ENCODE data around the gene ZNF606. TPM values are rescaled to one million over a fixed set of nuclear protein-coding genes. Genes with fewer than 3 reads are reported as not detected.

Gene ZNF606
- total RNA-seq, 2 experiments from 2014 or later = 11.1 to 13.6 TPM

GRCh38 chr19:57949702-57950101, 52.9 kb downstream of the ZNF606 start:
- no peak for ATAC-seq (ENCODE audit: poor library complexity)
- Mint-ChIP-seq H3K36me3 (ENCODE audit: low read depth) (peaks cover 50% of the 10 kb centered on the region), H3K9me3 (peaks cover 18% of the 10 kb centered on the region), H3K27ac (no peak overlapping the region), H3K4me3 (no peak overlapping the region), H3K4me1 (ENCODE audit: low read depth) (peaks cover 21% of the 10 kb centered on the region), H3K27me3 (no peaks in the 10 kb centered on the region)
- no peak for TF ChIP-seq CTCF (IDR thresholded peaks at IDR 0.05)
- CTCF ChIA-PET = no interaction called here
- Histone ChIP-seq H3K36me3 (ENCODE audit: insufficient read depth, low read length) (peaks cover 4% of the 10 kb centered on the region), H3K27ac (ENCODE audit: low read depth in 1 of 2, low read length in 2 of 2) (no peak overlapping the region), H3K4me3 (ENCODE audit: low read length) (no peak overlapping the region), H3K9me3 (ENCODE audit: control insufficient read depth in 1 of 2, insufficient read depth in 1 of 2, low read length in 2 of 2) (peaks cover 34 to 67% of the 10 kb centered on the region in 2 experiments), H3K4me1 (ENCODE audit: insufficient read depth, low read length) (peaks cover 17% of the 10 kb centered on the region), H3K27me3 (ENCODE audit: control insufficient read depth in 1 of 2, insufficient read depth in 2 of 2, low read length in 2 of 2) (no peaks in the 10 kb centered on the region)
- intact Hi-C loops (cut with DNase I, micrococcal nuclease) = loop anchor here (5.0 kb wide), 2 partner anchors 188 to 267 kb away; partner anchors contain the start of gene ZNF551 (in 1 of the 2)
- POLR2A ChIA-PET = no interaction called here
- DNase-seq = no peak

- Mint-ChIP-seq H3K9me3 (peaks cover 18% of the 10 kb centered on the region), H3K27me3 (no peaks in the 10 kb centered on the region), H3K4me3 (no peak overlapping the region), H3K36me3 (ENCODE audit: low read depth) (peaks cover 50% of the 10 kb centered on the region), H3K4me1 (ENCODE audit: low read depth) (peaks cover 21% of the 10 kb centered on the region), H3K27ac (no peak overlapping the region)
- DNase-seq = no peak
- intact Hi-C loops (cut with DNase I, micrococcal nuclease) = loop anchor here (5.0 kb wide), 2 partner anchors 188 to 267 kb away; partner anchors contain the start of gene ZNF551 (in 1 of the 2)
- Histone ChIP-seq H3K36me3 (ENCODE audit: insufficient read depth, low read length) (peaks cover 6% of the 10 kb centered on the region), H3K4me3 (ENCODE audit: low read length) (no peak overlapping the region), H3K27ac (ENCODE audit: low read depth in 1 of 2, low read length in 2 of 2) (no peak overlapping the region), H3K4me1 (ENCODE audit: insufficient read depth, low read length) (peaks cover 17% of the 10 kb centered on the region), H3K9me3 (ENCODE audit: control insufficient read depth in 1 of 2, insufficient read depth in 1 of 2, low read length in 2 of 2) (peaks cover 37 to 69% of the 10 kb centered on the region in 2 experiments), H3K27me3 (ENCODE audit: control insufficient read depth in 1 of 2, insufficient read depth in 2 of 2, low read length in 2 of 2) (no peaks in the 10 kb centered on the region)
- ATAC-seq (ENCODE audit: poor library complexity) = no peak
- ChIA-PET CTCF (no interaction called here), POLR2A (no interaction called here)
- TF ChIP-seq CTCF (IDR thresholded peaks at IDR 0.05) = no peak
Observed at GRCh38 chr19:57949296-57949695, 53.3 kb downstream of the ZNF606 start.

- peak; percentile 31 for TF ChIP-seq CTCF (IDR thresholded peaks at IDR 0.05)
- Mint-ChIP-seq H3K4me3 (peak within 1 kb of the TSS; percentile 94), H3K36me3 (ENCODE audit: low read depth) (peaks cover 62% of the 10 kb centered on the region), H3K9me3 (peaks cover 18% of the 10 kb centered on the region), H3K4me1 (ENCODE audit: low read depth) (peaks cover 21% of the 10 kb centered on the region), H3K27me3 (no peaks in the 10 kb centered on the region), H3K27ac (peak within 1 kb of the TSS; percentile 88)
- peaks cover 40 to 66% of the 10 kb centered on the region in 2 experiments for H3K9me3 ChIP-seq (ENCODE audit: control insufficient read depth in 1 of 2, insufficient read depth in 1 of 2, low read length in 2 of 2)
- peaks cover 17% of the 10 kb centered on the region for H3K4me1 ChIP-seq (ENCODE audit: insufficient read depth, low read length)
- POLR2A ChIA-PET = no interaction called here
- intact Hi-C loops (cut with DNase I, micrococcal nuclease) = loop anchor here (5.0 kb wide), 2 partner anchors 190 to 265 kb away; partner anchors contain the start of gene ZNF551 (in 1 of the 2)
- CTCF ChIA-PET = no interaction called here
- ATAC-seq (ENCODE audit: poor library complexity) (peak; percentile 88), DNase-seq (peak; percentile 65 to 93 (median 82))
- H3K27ac ChIP-seq (ENCODE audit: low read depth in 1 of 2, low read length in 2 of 2) = peak within 1 kb of the TSS; percentile 61 to 82
- H3K27me3 ChIP-seq (ENCODE audit: control insufficient read depth in 1 of 2, insufficient read depth in 2 of 2, low read length in 2 of 2) = no peaks in the 10 kb centered on the region
- peaks cover 23% of the 10 kb centered on the region for H3K36me3 ChIP-seq (ENCODE audit: insufficient read depth, low read length)
- H3K4me3 ChIP-seq (ENCODE audit: low read length) = peak within 1 kb of the TSS; percentile 85
Observed at GRCh38 chr19:57947419-57948134, 55.0 kb downstream of the ZNF606 start, which contains the start of gene ZNF256. TSS of gene ZNF256 (minus strand) at chr19:57947706. CDS start at chr19:57947474, 232 bp downstream.
